Measurements from ENCODE around the gene ISOC1. TPM values are rescaled to one million over a fixed set of nuclear protein-coding genes. Genes with fewer than 3 reads are reported as not detected.

Gene ISOC1
- total and polyA plus RNA-seq, 2 donors (not counting 1 experiment from before 2014, with no cell fraction given) = 7.5 to 10.6 TPM

DNA sequence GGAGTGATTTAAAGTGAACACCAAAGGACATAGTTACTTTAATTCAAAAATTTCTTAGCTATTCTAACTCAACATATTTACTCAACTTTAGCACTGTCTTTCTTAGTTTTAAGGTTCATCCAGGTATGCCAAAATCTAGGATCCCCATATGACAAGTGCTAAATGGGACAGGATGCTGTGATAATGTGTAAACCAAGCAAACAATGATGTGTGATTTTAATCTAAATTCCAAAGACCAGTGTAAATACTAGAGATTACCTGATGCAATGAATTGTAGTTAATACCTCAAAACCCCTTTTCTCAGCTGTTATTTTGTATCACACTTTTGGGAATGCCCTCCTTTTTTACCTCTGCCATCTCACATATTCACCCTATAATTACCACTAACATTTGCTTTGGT is 26.8 kb upstream of the ISOC1 start:
- POLR2A ChIA-PET = no interaction called here
- Histone ChIP-seq H3K9ac (ENCODE audit: low read length) (no peak overlapping the region), H3K4me3 (ENCODE audit: control extremely low read depth in 1 of 5, extremely low read depth in 1 of 5, insufficient read depth in 1 of 5, low read depth in 2 of 5, low read length in 4 of 5) (no peak overlapping the region), H3K4me1 (ENCODE audit: control insufficient read depth in 2 of 2, insufficient read depth in 2 of 2, low read length in 2 of 2) (no peaks in the 10 kb centered on the region), H3K27ac (ENCODE audit: low read length in 2 of 2) (no peak overlapping the region), H3K27me3 (replicated peaks in 1 of 4; ENCODE audit: control extremely low read depth in 1 of 4, control insufficient read depth in 3 of 4, insufficient read depth in 4 of 4, low read length in 3 of 4) (no peaks in the 10 kb centered on the region), H3K79me2 (ENCODE audit: control insufficient read depth, insufficient read depth, low read length) (no peaks in the 10 kb centered on the region), H3K36me3 (replicated peaks in 1 of 2; ENCODE audit: control extremely low read depth in 1 of 2, control insufficient read depth in 1 of 2, extremely low read depth in 1 of 2, insufficient read depth in 2 of 2, low read length in 1 of 2) (no peaks in the 10 kb centered on the region), H4K20me1 (ENCODE audit: control insufficient read depth, insufficient read depth, low read length, poor library complexity, severe bottlenecking) (no peaks in the 10 kb centered on the region), H3K4me2 (replicated peaks; ENCODE audit: low read depth, low read length, poor library complexity, severe bottlenecking) (no peak overlapping the region), H3K9me3 (ENCODE audit: control extremely low read depth in 1 of 3, control insufficient read depth in 2 of 3, insufficient read depth in 1 of 3, low read length in 2 of 3) (no peaks in the 10 kb centered on the region), H2AFZ (ENCODE audit: insufficient read depth, low read depth, low read length, poor library complexity, severe bottlenecking) (no peak overlapping the region)
- H3K27ac Mint-ChIP-seq = no peak overlapping the region
- no peak overlapping the region for H3K4me3 Mint-ChIP-seq
- CTCF ChIA-PET = no interaction called here
- H3K27me3 Mint-ChIP-seq = peaks cover 6% of the 10 kb centered on the region
- DNase-seq = no peak
- H3K9me3 Mint-ChIP-seq (ENCODE audit: insufficient read depth) = no peaks in the 10 kb centered on the region
- intact Hi-C loops (cut with micrococcal nuclease) = no loop called here
- ATAC-seq (ENCODE audit: low read depth) = no peak
- TF ChIP-seq, protein P1, sequence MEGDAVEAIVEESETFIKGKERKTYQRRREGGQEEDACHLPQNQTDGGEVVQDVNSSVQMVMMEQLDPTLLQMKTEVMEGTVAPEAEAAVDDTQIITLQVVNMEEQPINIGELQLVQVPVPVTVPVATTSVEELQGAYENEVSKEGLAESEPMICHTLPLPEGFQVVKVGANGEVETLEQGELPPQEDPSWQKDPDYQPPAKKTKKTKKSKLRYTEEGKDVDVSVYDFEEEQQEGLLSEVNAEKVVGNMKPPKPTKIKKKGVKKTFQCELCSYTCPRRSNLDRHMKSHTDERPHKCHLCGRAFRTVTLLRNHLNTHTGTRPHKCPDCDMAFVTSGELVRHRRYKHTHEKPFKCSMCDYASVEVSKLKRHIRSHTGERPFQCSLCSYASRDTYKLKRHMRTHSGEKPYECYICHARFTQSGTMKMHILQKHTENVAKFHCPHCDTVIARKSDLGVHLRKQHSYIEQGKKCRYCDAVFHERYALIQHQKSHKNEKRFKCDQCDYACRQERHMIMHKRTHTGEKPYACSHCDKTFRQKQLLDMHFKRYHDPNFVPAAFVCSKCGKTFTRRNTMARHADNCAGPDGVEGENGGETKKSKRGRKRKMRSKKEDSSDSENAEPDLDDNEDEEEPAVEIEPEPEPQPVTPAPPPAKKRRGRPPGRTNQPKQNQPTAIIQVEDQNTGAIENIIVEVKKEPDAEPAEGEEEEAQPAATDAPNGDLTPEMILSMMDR (IDR thresholded peaks at IDR 0.05) = no peak
- no peak for TF ChIP-seq EZH2 (IDR thresholded peaks at IDR 0.05; ENCODE audit: borderline replicate concordance, insufficient read depth, low read depth, low read length, poor library complexity, severe bottlenecking)
- no peaks in the 10 kb centered on the region for H3K4me1 Mint-ChIP-seq

DNA sequence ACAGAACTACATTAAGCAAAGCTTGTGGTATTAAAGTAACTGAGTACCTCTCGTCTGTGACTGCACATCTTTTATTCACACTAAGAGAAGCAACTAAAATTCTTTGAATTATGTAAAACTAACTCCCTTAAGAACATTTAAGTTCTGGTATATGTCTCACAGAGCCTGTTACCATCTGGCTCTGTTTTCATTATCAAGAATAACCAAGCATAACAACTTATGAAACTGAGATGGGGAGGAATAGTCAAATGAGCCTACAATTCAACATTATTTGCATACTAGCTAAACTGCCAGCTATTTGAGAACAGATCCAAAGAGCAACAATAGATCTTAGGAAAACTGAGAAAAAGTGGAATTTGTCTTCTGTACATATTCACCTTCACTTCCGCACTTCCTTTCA is 25.3 kb upstream of the ISOC1 start:
- Histone ChIP-seq H3K27me3 (replicated peaks in 1 of 4; ENCODE audit: control extremely low read depth in 1 of 4, control insufficient read depth in 3 of 4, insufficient read depth in 4 of 4, low read length in 3 of 4) (no peaks in the 10 kb centered on the region), H3K9me3 (ENCODE audit: control extremely low read depth in 1 of 3, control insufficient read depth in 2 of 3, insufficient read depth in 1 of 3, low read length in 2 of 3) (no peaks in the 10 kb centered on the region), H3K9ac (ENCODE audit: low read length) (no peak overlapping the region), H3K27ac (ENCODE audit: low read length in 2 of 2) (no peak overlapping the region), H3K36me3 (replicated peaks in 1 of 2; ENCODE audit: control extremely low read depth in 1 of 2, control insufficient read depth in 1 of 2, extremely low read depth in 1 of 2, insufficient read depth in 2 of 2, low read length in 1 of 2) (no peaks in the 10 kb centered on the region), H3K4me3 (ENCODE audit: control extremely low read depth in 1 of 5, extremely low read depth in 1 of 5, insufficient read depth in 1 of 5, low read depth in 2 of 5, low read length in 4 of 5) (no peak overlapping the region), H3K4me2 (replicated peaks; ENCODE audit: low read depth, low read length, poor library complexity, severe bottlenecking) (no peak overlapping the region), H2AFZ (ENCODE audit: insufficient read depth, low read depth, low read length, poor library complexity, severe bottlenecking) (no peak overlapping the region), H3K4me1 (ENCODE audit: control insufficient read depth in 2 of 2, insufficient read depth in 2 of 2, low read length in 2 of 2) (no peaks in the 10 kb centered on the region), H3K79me2 (ENCODE audit: control insufficient read depth, insufficient read depth, low read length) (no peaks in the 10 kb centered on the region), H4K20me1 (ENCODE audit: control insufficient read depth, insufficient read depth, low read length, poor library complexity, severe bottlenecking) (no peaks in the 10 kb centered on the region)
- no peaks in the 10 kb centered on the region for H3K9me3 Mint-ChIP-seq (ENCODE audit: insufficient read depth)
- DNase-seq (no peak), ATAC-seq (ENCODE audit: low read depth) (no peak)
- H3K27me3 Mint-ChIP-seq = peaks cover 8% of the 10 kb centered on the region
- no CpG with 5 or more reads among the region's 2 CpGs for WGBS (ENCODE audit: insufficient coverage)
- CTCF ChIA-PET = no interaction called here
- intact Hi-C loops (cut with micrococcal nuclease) = no loop called here
- H3K4me1 Mint-ChIP-seq = no peaks in the 10 kb centered on the region
- POLR2A ChIA-PET = no interaction called here
- TF ChIP-seq EZH2 (IDR thresholded peaks at IDR 0.05; ENCODE audit: borderline replicate concordance, insufficient read depth, low read depth, low read length, poor library complexity, severe bottlenecking) = no peak
- TF ChIP-seq, protein P1 (IDR thresholded peaks at IDR 0.05) = no peak
- H3K27ac Mint-ChIP-seq = no peak overlapping the region
- H3K4me3 Mint-ChIP-seq = no peak overlapping the region
